HL-60 (cell line): ENCODE data around the gene AGAP1.

Experiments
- DNase-seq, 2 experiments: peaks; one replicate each; pipeline ENCODE4 v3.0.0-alpha.2; 2010 to 2020; ENCODE audit warnings: low read depth in 1 of 2, low spot score in 1 of 2
- H3K27ac ChIP-seq: fragments of 250-450 bp; sonication (Bioruptor Pico); replicated peaks from 2 replicates; pipeline ENCODE4 v1.5.1; 2020; ENCODE audit warnings: mild to moderate bottlenecking, moderate library complexity
- H3K27me3 ChIP-seq: fragments of 250-450 bp; sonication (Bioruptor Pico); 2 replicates; pipeline ENCODE4 v1.5.1; 2021; ENCODE audit warnings: mild to moderate bottlenecking, moderate library complexity; ENCODE audit not compliant: insufficient read depth, poor library complexity, severe bottlenecking
- H3K4me3 ChIP-seq: replicated peaks from 2 replicates; pipeline ENCODE4 v1.5.1; 2011; ENCODE audit warnings: mild to moderate bottlenecking, control low read depth, low read length; ENCODE audit not compliant: insufficient read depth
- GABPA ChIP-seq: IDR thresholded peaks from 2 replicates; pipeline ENCODE4 v1.6.1; 2012; ENCODE audit warnings: low read depth
- POLR2AphosphoS5 ChIP-seq: IDR thresholded peaks from 2 replicates; pipeline ENCODE4 v1.6.1; 2012; ENCODE audit warnings: low read depth
- REST ChIP-seq: IDR thresholded peaks from 2 replicates; pipeline ENCODE4 v1.6.1; 2012; ENCODE audit warnings: low read depth; ENCODE audit not compliant: insufficient replicate concordance
- SPI1 ChIP-seq: IDR thresholded peaks from 2 replicates; pipeline ENCODE4 v1.6.1; 2012; ENCODE audit warnings: low read depth, mild to moderate bottlenecking, borderline replicate concordance
- TF ChIP-seq, protein P1 (sequence below): IDR thresholded peaks from one replicate; pipeline ENCODE4 v1.5.1; 2011; ENCODE audit warnings: low read length, control low read depth, inconsistent platforms; ENCODE audit not compliant: insufficient read depth

The AGAP1 gene

GRCh38 chr2:235978022-235978421, 484.2 kb downstream of the AGAP1 start:
- Histone ChIP-seq H3K27me3 (no peaks in the 10 kb centered on the region), H3K27ac (no peak overlapping the region), H3K4me3 (no peak overlapping the region)
- DNase-seq: no peak
- TF ChIP-seq, protein P1, sequence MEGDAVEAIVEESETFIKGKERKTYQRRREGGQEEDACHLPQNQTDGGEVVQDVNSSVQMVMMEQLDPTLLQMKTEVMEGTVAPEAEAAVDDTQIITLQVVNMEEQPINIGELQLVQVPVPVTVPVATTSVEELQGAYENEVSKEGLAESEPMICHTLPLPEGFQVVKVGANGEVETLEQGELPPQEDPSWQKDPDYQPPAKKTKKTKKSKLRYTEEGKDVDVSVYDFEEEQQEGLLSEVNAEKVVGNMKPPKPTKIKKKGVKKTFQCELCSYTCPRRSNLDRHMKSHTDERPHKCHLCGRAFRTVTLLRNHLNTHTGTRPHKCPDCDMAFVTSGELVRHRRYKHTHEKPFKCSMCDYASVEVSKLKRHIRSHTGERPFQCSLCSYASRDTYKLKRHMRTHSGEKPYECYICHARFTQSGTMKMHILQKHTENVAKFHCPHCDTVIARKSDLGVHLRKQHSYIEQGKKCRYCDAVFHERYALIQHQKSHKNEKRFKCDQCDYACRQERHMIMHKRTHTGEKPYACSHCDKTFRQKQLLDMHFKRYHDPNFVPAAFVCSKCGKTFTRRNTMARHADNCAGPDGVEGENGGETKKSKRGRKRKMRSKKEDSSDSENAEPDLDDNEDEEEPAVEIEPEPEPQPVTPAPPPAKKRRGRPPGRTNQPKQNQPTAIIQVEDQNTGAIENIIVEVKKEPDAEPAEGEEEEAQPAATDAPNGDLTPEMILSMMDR: no peak
- TF ChIP-seq POLR2AphosphoS5: no peak
- no peak for TF ChIP-seq SPI1
- TF ChIP-seq REST: no peak
- no peak for TF ChIP-seq GABPA

GRCh38 chr2:235979037-235979436, 485.2 kb downstream of the AGAP1 start:
- DNase-seq: no peak
- no peak overlapping the region for H3K27ac ChIP-seq
- H3K4me3 ChIP-seq: no peak overlapping the region
- H3K27me3 ChIP-seq: no peaks in the 10 kb centered on the region
- no peak for TF ChIP-seq REST
- no peak for TF ChIP-seq SPI1
- no peak for TF ChIP-seq POLR2AphosphoS5
- TF ChIP-seq GABPA: no peak
- TF ChIP-seq, protein P1: no peak

GRCh38 chr2:235979753-235980435, 486.1 kb downstream of the AGAP1 start:
- no peak for DNase-seq
- TF ChIP-seq GABPA (no peak), REST (no peak), POLR2AphosphoS5 (no peak), SPI1 (no peak)
- TF ChIP-seq, protein P1: no peak
- H3K27ac ChIP-seq: no peak overlapping the region
- no peaks in the 10 kb centered on the region for H3K27me3 ChIP-seq
- no peak overlapping the region for H3K4me3 ChIP-seq
